GM12878 (cell line): ENCODE data around the gene MYO1D. TPM values are rescaled to one million over a fixed set of nuclear protein-coding genes. Genes with fewer than 3 reads are reported as not detected.

ENCODE experiments used
- KAT2A ChIP-seq: conservative IDR thresholded peaks from 2 replicates; pipeline ENCODE4 v1.6.1; 2011; ENCODE audit warnings: low read depth, low read length; ENCODE audit not compliant: control insufficient read depth
- MEF2A ChIP-seq: IDR thresholded peaks from 2 replicates; pipeline ENCODE4 v1.6.1; 2011; ENCODE audit warnings: low read depth, mild to moderate bottlenecking, low read length, moderate library complexity; ENCODE audit not compliant: insufficient read depth
- POLR2AphosphoS5 ChIP-seq: IDR thresholded peaks from 2 replicates; pipeline ENCODE4 v1.6.1; 2011; ENCODE audit warnings: mild to moderate bottlenecking, low read length, inconsistent platforms
- SIN3A ChIP-seq: IDR thresholded peaks from 2 replicates; pipeline ENCODE4 v1.6.1; 2012; ENCODE audit warnings: low read depth, low read length, improper control_type of control experiment
- SPI1 ChIP-seq: IDR thresholded peaks from 2 replicates; pipeline ENCODE4 v1.6.1; 2011; ENCODE audit warnings: low read depth, mild to moderate bottlenecking, low read length, moderate library complexity, borderline replicate concordance; ENCODE audit not compliant: insufficient read depth
- SUZ12 ChIP-seq: fragments of 200-600 bp; sonication (generic); IDR thresholded peaks from one replicate; pipeline ENCODE4 v1.6.1; 2018; ENCODE audit warnings: antibody characterized with exemption, mild to moderate bottlenecking; ENCODE audit not compliant: unreplicated experiment
- polyA plus RNA-seq, 11 experiments: library from polyadenylated mRNA; depleted of rRNA in 4 of 11; unstranded in 6 of 11; stranded (reverse) in 5 of 11; fragments of >200 nt; fragmentation: Nextera tagmentation in 4 of 11; fragmentation: Illumina TruSeq in 1 of 11; extraction: Ambion mirVana in 4 of 11; extraction: Trizol in 1 of 11; gene quantifications; 1 replicate in 1 of 11; 2 replicates in 10 of 11; pipeline versions ENCODE4 v1.2.1 to v1.2.3, GENCODE V29; 2011 to 2016; ENCODE audit warnings: inconsistent platforms in 2 of 11, missing spikeins in 2 of 11, low read depth in 1 of 11
- total RNA-seq, 4 experiments: library from RNA; depleted of rRNA in 3 of 4; stranded (reverse); fragments of >200 nt in 3 of 4; fragmentation: Illumina TruSeq in 1 of 4; extraction: Trizol in 1 of 4; gene quantifications; 2 replicates each; pipeline versions ENCODE4 v1.2.1 to v1.2.3, GENCODE V29; 2013 to 2021
- TF ChIP-seq, protein P1 (sequence below): IDR thresholded peaks from 2 replicates; pipeline ENCODE4 v1.6.1; 2012; ENCODE audit warnings: low read length, inconsistent platforms
- TF ChIP-seq, protein P2 (sequence below): fragments of 450-650 bp; IDR thresholded peaks from 2 replicates; pipeline ENCODE4 v1.6.1; 2016; ENCODE audit warnings: mild to moderate bottlenecking, moderate library complexity, borderline replicate concordance
- TF ChIP-seq, protein P3 (sequence below): fragments of 450-650 bp; IDR thresholded peaks from 2 replicates; pipeline ENCODE4 v1.6.1; 2017; ENCODE audit warnings: borderline replicate concordance
- TF ChIP-seq, protein P4 (sequence below): IDR thresholded peaks from 2 replicates; pipeline ENCODE4 v1.6.1; 2011; ENCODE audit warnings: low read depth, mild to moderate bottlenecking, low read length, moderate library complexity, borderline replicate concordance; ENCODE audit errors: extremely low read depth
- TF ChIP-seq, protein P5 (sequence below): fragments of 450-650 bp; IDR thresholded peaks from 2 replicates; pipeline ENCODE4 v1.6.1; 2016; ENCODE audit warnings: mild to moderate bottlenecking
- TF ChIP-seq, protein P6 (sequence below): IDR thresholded peaks from 2 replicates; pipeline ENCODE4 v1.6.1; 2011; ENCODE audit warnings: low read depth, low read length, improper control_type of control experiment, borderline replicate concordance
- TF ChIP-seq, protein P7 (sequence below): fragments of 450-650 bp; IDR thresholded peaks from 2 replicates; pipeline ENCODE4 v1.6.1; 2018; ENCODE audit warnings: borderline replicate concordance, mild to moderate bottlenecking; ENCODE audit not compliant: partially characterized antibody

The MYO1D gene
- total and polyA plus RNA-seq, 10 of the 15 experiments (the other 5 are each of a cell fraction or from before 2014, with no cell fraction given), result 1.8 to 37.7 (median 25.4) TPM

DNA sequence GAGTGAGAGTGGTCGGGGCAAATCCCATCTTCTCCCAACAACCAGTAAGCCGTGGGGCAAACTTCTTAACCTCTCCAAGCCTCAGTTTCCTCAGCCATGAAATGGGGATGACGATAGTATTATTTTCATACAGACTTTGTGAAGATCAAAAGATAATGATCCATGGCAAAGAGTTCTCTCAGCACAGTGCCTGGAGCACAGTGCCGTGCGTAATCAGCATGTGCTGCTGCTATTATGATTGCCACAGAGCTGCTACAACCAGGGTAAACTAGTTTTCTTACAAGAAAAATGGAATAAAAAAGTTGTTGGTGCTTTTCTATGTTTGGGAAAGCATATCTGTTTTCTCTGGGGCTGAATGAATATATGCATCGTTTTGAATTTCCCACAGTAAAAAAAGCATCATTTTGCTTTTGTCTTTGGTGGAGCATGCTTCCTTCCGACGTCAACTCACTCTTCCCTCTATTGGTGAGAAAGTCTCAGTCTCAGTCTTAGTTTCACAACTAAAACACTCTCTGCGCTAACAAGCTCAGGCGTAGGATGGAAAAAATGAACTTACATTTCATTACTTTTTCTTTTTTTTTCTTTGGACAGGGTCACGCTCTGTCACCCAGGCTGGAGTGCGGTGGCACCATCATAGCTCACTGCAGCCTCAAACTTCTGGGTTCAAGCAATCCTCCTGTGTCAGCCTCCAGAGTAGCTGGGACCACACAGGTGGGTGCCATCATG is 352.9 kb downstream of the MYO1D start (continued):
- TF ChIP-seq POLR2AphosphoS5 (peak; percentile 88), SIN3A (no peak), MEF2A (0 out of 2 replicates have a peak, but pooled peaks have one; percentile 28), KAT2A (no peak), SUZ12 (no peak), SPI1 (no peak)
- TF ChIP-seq, protein P1, sequence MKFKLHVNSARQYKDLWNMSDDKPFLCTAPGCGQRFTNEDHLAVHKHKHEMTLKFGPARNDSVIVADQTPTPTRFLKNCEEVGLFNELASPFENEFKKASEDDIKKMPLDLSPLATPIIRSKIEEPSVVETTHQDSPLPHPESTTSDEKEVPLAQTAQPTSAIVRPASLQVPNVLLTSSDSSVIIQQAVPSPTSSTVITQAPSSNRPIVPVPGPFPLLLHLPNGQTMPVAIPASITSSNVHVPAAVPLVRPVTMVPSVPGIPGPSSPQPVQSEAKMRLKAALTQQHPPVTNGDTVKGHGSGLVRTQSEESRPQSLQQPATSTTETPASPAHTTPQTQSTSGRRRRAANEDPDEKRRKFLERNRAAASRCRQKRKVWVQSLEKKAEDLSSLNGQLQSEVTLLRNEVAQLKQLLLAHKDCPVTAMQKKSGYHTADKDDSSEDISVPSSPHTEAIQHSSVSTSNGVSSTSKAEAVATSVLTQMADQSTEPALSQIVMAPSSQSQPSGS, result peak; percentile 95
- TF ChIP-seq, protein P2, sequence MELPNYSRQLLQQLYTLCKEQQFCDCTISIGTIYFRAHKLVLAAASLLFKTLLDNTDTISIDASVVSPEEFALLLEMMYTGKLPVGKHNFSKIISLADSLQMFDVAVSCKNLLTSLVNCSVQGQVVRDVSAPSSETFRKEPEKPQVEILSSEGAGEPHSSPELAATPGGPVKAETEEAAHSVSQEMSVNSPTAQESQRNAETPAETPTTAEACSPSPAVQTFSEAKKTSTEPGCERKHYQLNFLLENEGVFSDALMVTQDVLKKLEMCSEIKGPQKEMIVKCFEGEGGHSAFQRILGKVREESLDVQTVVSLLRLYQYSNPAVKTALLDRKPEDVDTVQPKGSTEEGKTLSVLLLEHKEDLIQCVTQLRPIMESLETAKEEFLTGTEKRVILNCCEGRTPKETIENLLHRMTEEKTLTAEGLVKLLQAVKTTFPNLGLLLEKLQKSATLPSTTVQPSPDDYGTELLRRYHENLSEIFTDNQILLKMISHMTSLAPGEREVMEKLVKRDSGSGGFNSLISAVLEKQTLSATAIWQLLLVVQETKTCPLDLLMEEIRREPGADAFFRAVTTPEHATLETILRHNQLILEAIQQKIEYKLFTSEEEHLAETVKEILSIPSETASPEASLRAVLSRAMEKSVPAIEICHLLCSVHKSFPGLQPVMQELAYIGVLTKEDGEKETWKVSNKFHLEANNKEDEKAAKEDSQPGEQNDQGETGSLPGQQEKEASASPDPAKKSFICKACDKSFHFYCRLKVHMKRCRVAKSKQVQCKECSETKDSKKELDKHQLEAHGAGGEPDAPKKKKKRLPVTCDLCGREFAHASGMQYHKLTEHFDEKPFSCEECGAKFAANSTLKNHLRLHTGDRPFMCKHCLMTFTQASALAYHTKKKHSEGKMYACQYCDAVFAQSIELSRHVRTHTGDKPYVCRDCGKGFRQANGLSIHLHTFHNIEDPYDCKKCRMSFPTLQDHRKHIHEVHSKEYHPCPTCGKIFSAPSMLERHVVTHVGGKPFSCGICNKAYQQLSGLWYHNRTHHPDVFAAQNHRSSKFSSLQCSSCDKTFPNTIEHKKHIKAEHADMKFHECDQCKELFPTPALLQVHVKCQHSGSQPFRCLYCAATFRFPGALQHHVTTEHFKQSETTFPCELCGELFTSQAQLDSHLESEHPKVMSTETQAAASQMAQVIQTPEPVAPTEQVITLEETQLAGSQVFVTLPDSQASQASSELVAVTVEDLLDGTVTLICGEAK, result 0 out of 2 replicates have a peak, but pooled peaks have one; percentile 10
- TF ChIP-seq, protein P3, sequence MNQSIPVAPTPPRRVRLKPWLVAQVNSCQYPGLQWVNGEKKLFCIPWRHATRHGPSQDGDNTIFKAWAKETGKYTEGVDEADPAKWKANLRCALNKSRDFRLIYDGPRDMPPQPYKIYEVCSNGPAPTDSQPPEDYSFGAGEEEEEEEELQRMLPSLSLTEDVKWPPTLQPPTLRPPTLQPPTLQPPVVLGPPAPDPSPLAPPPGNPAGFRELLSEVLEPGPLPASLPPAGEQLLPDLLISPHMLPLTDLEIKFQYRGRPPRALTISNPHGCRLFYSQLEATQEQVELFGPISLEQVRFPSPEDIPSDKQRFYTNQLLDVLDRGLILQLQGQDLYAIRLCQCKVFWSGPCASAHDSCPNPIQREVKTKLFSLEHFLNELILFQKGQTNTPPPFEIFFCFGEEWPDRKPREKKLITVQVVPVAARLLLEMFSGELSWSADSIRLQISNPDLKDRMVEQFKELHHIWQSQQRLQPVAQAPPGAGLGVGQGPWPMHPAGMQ, result no peak
- TF ChIP-seq, protein P4, sequence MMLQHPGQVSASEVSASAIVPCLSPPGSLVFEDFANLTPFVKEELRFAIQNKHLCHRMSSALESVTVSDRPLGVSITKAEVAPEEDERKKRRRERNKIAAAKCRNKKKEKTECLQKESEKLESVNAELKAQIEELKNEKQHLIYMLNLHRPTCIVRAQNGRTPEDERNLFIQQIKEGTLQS, result no peak
- TF ChIP-seq, protein P5, sequence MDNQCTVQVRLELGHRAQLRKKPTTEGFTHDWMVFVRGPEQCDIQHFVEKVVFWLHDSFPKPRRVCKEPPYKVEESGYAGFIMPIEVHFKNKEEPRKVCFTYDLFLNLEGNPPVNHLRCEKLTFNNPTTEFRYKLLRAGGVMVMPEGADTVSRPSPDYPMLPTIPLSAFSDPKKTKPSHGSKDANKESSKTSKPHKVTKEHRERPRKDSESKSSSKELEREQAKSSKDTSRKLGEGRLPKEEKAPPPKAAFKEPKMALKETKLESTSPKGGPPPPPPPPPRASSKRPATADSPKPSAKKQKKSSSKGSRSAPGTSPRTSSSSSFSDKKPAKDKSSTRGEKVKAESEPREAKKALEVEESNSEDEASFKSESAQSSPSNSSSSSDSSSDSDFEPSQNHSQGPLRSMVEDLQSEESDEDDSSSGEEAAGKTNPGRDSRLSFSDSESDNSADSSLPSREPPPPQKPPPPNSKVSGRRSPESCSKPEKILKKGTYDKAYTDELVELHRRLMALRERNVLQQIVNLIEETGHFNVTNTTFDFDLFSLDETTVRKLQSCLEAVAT, result peak; percentile 95
- TF ChIP-seq, protein P6, sequence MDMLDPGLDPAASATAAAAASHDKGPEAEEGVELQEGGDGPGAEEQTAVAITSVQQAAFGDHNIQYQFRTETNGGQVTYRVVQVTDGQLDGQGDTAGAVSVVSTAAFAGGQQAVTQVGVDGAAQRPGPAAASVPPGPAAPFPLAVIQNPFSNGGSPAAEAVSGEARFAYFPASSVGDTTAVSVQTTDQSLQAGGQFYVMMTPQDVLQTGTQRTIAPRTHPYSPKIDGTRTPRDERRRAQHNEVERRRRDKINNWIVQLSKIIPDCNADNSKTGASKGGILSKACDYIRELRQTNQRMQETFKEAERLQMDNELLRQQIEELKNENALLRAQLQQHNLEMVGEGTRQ, result no peak
- TF ChIP-seq, protein P7, sequence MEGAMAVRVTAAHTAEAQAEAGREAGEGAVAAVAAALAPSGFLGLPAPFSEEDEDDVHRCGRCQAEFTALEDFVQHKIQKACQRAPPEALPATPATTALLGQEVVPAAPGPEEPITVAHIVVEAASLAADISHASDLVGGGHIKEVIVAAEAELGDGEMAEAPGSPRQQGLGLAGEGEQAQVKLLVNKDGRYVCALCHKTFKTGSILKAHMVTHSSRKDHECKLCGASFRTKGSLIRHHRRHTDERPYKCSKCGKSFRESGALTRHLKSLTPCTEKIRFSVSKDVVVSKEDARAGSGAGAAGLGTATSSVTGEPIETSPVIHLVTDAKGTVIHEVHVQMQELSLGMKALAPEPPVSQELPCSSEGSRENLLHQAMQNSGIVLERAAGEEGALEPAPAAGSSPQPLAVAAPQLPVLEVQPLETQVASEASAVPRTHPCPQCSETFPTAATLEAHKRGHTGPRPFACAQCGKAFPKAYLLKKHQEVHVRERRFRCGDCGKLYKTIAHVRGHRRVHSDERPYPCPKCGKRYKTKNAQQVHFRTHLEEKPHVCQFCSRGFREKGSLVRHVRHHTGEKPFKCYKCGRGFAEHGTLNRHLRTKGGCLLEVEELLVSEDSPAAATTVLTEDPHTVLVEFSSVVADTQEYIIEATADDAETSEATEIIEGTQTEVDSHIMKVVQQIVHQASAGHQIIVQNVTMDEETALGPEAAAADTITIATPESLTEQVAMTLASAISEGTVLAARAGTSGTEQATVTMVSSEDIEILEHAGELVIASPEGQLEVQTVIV, result no peak
